ENCODE results near the gene APBA3. TPM values are rescaled to one million over a fixed set of nuclear protein-coding genes. Genes with fewer than 3 reads are reported as not detected.

Gene APBA3
- total and polyA plus RNA-seq, 9 of the 15 experiments (the other 6 are each of a cell fraction or from before 2014, with no cell fraction given), result 0.10 to 29.5 (median 11.5) TPM

DNA sequence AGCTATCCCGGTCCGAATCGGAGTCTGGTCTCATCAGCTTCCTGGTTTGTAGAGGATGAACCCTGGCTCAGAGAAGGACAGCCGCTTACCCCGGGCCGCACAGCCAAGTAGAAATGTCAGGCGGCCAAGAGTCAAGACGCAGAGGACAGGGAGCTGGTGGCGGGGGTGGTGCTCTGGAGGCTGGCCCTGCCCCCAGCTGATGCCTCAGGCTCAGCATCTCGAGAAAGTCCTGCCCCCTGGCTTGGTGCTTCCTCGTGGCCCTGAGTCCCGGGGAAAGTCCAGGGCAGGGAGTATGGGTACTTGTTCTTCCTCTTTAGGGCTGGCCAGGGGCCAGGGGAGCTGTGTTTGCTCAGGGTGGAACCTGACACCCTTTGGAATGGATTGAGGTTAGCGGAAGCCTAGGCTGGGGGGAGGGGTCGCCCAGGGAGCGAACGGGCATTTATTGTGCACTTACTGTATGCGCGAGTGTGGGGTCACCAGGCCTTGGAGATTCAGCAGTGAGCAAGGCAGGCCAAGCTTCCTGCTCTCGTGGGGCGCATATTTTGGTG, 51.2 kb downstream of the APBA3 start (continued):
- TF ChIP-seq, protein P1, sequence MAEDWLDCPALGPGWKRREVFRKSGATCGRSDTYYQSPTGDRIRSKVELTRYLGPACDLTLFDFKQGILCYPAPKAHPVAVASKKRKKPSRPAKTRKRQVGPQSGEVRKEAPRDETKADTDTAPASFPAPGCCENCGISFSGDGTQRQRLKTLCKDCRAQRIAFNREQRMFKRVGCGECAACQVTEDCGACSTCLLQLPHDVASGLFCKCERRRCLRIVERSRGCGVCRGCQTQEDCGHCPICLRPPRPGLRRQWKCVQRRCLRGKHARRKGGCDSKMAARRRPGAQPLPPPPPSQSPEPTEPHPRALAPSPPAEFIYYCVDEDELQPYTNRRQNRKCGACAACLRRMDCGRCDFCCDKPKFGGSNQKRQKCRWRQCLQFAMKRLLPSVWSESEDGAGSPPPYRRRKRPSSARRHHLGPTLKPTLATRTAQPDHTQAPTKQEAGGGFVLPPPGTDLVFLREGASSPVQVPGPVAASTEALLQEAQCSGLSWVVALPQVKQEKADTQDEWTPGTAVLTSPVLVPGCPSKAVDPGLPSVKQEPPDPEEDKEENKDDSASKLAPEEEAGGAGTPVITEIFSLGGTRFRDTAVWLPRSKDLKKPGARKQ (CRISPR knock-in tag; IDR thresholded peaks at IDR 0.05), result no peak
- TF ChIP-seq PCBP1 (IDR thresholded peaks at IDR 0.05; ENCODE audit: low read depth, low read length, poor library complexity, severe bottlenecking), result no peak
- no peak for TF ChIP-seq PHF21A (IDR thresholded peaks at IDR 0.05; ENCODE audit: borderline replicate concordance, low read depth)
- TF ChIP-seq, protein P2, sequence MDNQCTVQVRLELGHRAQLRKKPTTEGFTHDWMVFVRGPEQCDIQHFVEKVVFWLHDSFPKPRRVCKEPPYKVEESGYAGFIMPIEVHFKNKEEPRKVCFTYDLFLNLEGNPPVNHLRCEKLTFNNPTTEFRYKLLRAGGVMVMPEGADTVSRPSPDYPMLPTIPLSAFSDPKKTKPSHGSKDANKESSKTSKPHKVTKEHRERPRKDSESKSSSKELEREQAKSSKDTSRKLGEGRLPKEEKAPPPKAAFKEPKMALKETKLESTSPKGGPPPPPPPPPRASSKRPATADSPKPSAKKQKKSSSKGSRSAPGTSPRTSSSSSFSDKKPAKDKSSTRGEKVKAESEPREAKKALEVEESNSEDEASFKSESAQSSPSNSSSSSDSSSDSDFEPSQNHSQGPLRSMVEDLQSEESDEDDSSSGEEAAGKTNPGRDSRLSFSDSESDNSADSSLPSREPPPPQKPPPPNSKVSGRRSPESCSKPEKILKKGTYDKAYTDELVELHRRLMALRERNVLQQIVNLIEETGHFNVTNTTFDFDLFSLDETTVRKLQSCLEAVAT (IDR thresholded peaks at IDR 0.05), result 0 out of 4 replicates have a peak, but pooled peaks of 1 of the 2 experiments have one; percentile 24
- TF ChIP-seq, protein P3, sequence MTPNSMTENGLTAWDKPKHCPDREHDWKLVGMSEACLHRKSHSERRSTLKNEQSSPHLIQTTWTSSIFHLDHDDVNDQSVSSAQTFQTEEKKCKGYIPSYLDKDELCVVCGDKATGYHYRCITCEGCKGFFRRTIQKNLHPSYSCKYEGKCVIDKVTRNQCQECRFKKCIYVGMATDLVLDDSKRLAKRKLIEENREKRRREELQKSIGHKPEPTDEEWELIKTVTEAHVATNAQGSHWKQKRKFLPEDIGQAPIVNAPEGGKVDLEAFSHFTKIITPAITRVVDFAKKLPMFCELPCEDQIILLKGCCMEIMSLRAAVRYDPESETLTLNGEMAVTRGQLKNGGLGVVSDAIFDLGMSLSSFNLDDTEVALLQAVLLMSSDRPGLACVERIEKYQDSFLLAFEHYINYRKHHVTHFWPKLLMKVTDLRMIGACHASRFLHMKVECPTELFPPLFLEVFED (CRISPR knock-in tag; conservative IDR thresholded peaks at IDR 0.05), result no peak
- TF ChIP-seq, protein P4, sequence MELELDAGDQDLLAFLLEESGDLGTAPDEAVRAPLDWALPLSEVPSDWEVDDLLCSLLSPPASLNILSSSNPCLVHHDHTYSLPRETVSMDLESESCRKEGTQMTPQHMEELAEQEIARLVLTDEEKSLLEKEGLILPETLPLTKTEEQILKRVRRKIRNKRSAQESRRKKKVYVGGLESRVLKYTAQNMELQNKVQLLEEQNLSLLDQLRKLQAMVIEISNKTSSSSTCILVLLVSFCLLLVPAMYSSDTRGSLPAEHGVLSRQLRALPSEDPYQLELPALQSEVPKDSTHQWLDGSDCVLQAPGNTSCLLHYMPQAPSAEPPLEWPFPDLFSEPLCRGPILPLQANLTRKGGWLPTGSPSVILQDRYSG (tag; conservative IDR thresholded peaks at IDR 0.05; ENCODE audit: low read depth), result no peak
- TF ChIP-seq RNF2 (IDR thresholded peaks at IDR 0.05), result peak; percentile 57; the same call in 1 of the 2 replicates
- TF ChIP-seq MAFF (IDR thresholded peaks at IDR 0.05; ENCODE audit: low read length), result no peak
- TF ChIP-seq, protein P5, sequence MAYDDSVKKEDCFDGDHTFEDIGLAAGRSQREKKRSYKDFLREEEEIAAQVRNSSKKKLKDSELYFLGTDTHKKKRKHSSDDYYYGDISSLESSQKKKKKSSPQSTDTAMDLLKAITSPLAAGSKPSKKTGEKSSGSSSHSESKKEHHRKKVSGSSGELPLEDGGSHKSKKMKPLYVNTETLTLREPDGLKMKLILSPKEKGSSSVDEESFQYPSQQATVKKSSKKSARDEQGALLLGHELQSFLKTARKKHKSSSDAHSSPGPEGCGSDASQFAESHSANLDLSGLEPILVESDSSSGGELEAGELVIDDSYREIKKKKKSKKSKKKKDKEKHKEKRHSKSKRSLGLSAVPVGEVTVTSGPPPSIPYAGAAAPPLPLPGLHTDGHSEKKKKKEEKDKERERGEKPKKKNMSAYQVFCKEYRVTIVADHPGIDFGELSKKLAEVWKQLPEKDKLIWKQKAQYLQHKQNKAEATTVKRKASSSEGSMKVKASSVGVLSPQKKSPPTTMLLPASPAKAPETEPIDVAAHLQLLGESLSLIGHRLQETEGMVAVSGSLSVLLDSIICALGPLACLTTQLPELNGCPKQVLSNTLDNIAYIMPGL (CRISPR knock-in tag; IDR thresholded peaks at IDR 0.05), result no peak
- TF ChIP-seq PHB2 (IDR thresholded peaks at IDR 0.05; ENCODE audit: low read depth), result no peak
- no peak for TF ChIP-seq FUS (optimal IDR thresholded peaks at IDR 0.05; ENCODE audit: low read depth, low read length)
- TF ChIP-seq, protein P6, sequence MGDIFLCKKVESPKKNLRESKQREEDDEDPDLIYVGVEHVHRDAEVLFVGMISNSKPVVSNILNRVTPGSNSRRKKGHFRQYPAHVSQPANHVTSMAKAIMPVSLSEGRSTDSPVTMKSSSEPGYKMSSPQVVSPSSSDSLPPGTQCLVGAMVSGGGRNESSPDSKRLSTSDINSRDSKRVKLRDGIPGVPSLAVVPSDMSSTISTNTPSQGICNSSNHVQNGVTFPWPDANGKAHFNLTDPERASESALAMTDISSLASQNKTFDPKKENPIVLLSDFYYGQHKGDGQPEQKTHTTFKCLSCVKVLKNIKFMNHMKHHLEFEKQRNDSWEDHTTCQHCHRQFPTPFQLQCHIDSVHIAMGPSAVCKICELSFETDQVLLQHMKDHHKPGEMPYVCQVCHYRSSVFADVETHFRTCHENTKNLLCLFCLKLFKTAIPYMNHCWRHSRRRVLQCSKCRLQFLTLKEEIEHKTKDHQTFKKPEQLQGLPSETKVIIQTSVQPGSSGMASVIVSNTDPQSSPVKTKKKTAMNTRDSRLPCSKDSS (IDR thresholded peaks at IDR 0.05; ENCODE audit: low read depth, partially characterized antibody), result no peak
- TF ChIP-seq, protein P7, sequence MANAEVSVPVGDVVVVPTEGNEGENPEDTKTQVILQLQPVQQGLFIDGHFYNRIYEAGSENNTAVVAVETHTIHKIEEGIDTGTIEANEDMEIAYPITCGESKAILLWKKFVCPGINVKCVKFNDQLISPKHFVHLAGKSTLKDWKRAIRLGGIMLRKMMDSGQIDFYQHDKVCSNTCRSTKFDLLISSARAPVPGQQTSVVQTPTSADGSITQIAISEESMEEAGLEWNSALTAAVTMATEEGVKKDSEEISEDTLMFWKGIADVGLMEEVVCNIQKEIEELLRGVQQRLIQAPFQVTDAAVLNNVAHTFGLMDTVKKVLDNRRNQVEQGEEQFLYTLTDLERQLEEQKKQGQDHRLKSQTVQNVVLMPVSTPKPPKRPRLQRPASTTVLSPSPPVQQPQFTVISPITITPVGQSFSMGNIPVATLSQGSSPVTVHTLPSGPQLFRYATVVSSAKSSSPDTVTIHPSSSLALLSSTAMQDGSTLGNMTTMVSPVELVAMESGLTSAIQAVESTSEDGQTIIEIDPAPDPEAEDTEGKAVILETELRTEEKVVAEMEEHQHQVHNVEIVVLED (CRISPR knock-in tag; IDR thresholded peaks at IDR 0.05), result no peak
- TF ChIP-seq, protein P8, sequence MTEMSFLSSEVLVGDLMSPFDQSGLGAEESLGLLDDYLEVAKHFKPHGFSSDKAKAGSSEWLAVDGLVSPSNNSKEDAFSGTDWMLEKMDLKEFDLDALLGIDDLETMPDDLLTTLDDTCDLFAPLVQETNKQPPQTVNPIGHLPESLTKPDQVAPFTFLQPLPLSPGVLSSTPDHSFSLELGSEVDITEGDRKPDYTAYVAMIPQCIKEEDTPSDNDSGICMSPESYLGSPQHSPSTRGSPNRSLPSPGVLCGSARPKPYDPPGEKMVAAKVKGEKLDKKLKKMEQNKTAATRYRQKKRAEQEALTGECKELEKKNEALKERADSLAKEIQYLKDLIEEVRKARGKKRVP (CRISPR knock-in tag; IDR thresholded peaks at IDR 0.05), result no peak
- TF ChIP-seq MAZ (CRISPR knock-in tag; conservative IDR thresholded peaks at IDR 0.05 in 1 of 2, IDR thresholded peaks at IDR 0.05 in 1 of 2), result 0 out of 4 replicates have a peak, but pooled peaks of 1 of the 2 experiments have one; percentile 45
